ENCODE results near the gene IQSEC1.

Gene IQSEC1

GRCh38 chr3:12922306-12922705 is 150.9 kb downstream of the IQSEC1 start:
- Histone ChIP-seq H3K27ac (ENCODE audit: low read depth, low read length) (no peak overlapping the region), H3K9me2 (replicated peaks; ENCODE audit: insufficient read depth, low read length) (no peaks in the 10 kb centered on the region), H3K4me3 (ENCODE audit: insufficient read depth, low read length, poor library complexity, severe bottlenecking) (no peak overlapping the region), H3K4me2 (ENCODE audit: low read depth, low read length, poor library complexity, severe bottlenecking) (no peak overlapping the region), H3K36me3 (ENCODE audit: low read length) (no peaks in the 10 kb centered on the region), H2AFZ (ENCODE audit: low read depth, low read length, severe bottlenecking) (no peak overlapping the region), H3K27me3 (ENCODE audit: low read length) (no peaks in the 10 kb centered on the region), H3K9ac (ENCODE audit: low read length) (no peak overlapping the region), H3K79me2 (ENCODE audit: insufficient read depth, low read length) (no peaks in the 10 kb centered on the region), H4K20me1 (ENCODE audit: low read depth, low read length) (no peaks in the 10 kb centered on the region), H3F3A (ENCODE audit: insufficient read depth) (no peaks in the 10 kb centered on the region), H3K9me3 (ENCODE audit: insufficient read depth, low read length) (no peaks in the 10 kb centered on the region)
- TF ChIP-seq EZH2phosphoT487 (conservative IDR thresholded peaks at IDR 0.05; ENCODE audit: low read length) (no peak), CTCF (IDR thresholded peaks at IDR 0.05; ENCODE audit: insufficient read depth, low read length, poor library complexity, severe bottlenecking) (no peak)

GRCh38 chr3:12921736-12922135 is 151.5 kb downstream of the IQSEC1 start:
- H3K9me3 ChIP-seq (ENCODE audit: insufficient read depth, low read length), result no peaks in the 10 kb centered on the region
- no peaks in the 10 kb centered on the region for H3K79me2 ChIP-seq (ENCODE audit: insufficient read depth, low read length)
- no peaks in the 10 kb centered on the region for H4K20me1 ChIP-seq (ENCODE audit: low read depth, low read length)
- no peak overlapping the region for H3K27ac ChIP-seq (ENCODE audit: low read depth, low read length)
- H3K9ac ChIP-seq (ENCODE audit: low read length), result no peak overlapping the region
- H2AFZ ChIP-seq (ENCODE audit: low read depth, low read length, severe bottlenecking), result no peak overlapping the region
- TF ChIP-seq EZH2phosphoT487 (conservative IDR thresholded peaks at IDR 0.05; ENCODE audit: low read length), result no peak
- no peak for TF ChIP-seq CTCF (IDR thresholded peaks at IDR 0.05; ENCODE audit: insufficient read depth, low read length, poor library complexity, severe bottlenecking)
- no peaks in the 10 kb centered on the region for H3K36me3 ChIP-seq (ENCODE audit: low read length)
- no peaks in the 10 kb centered on the region for H3F3A ChIP-seq (ENCODE audit: insufficient read depth)
- no peaks in the 10 kb centered on the region for H3K9me2 ChIP-seq (replicated peaks; ENCODE audit: insufficient read depth, low read length)
- H3K27me3 ChIP-seq (ENCODE audit: low read length), result no peaks in the 10 kb centered on the region
- no peak overlapping the region for H3K4me3 ChIP-seq (ENCODE audit: insufficient read depth, low read length, poor library complexity, severe bottlenecking)
- H3K4me2 ChIP-seq (ENCODE audit: low read depth, low read length, poor library complexity, severe bottlenecking), result no peak overlapping the region

- no peak overlapping the region for H3K4me2 ChIP-seq (ENCODE audit: low read depth, low read length, poor library complexity, severe bottlenecking)
- no peak overlapping the region for H2AFZ ChIP-seq (ENCODE audit: low read depth, low read length, severe bottlenecking)
- no peak overlapping the region for H3K27ac ChIP-seq (ENCODE audit: low read depth, low read length)
- no peaks in the 10 kb centered on the region for H3K9me3 ChIP-seq (ENCODE audit: insufficient read depth, low read length)
- no peaks in the 10 kb centered on the region for H3K9me2 ChIP-seq (replicated peaks; ENCODE audit: insufficient read depth, low read length)
- H3K9ac ChIP-seq (ENCODE audit: low read length), result no peak overlapping the region
- H4K20me1 ChIP-seq (ENCODE audit: low read depth, low read length), result no peaks in the 10 kb centered on the region
- no peaks in the 10 kb centered on the region for H3F3A ChIP-seq (ENCODE audit: insufficient read depth)
- no peaks in the 10 kb centered on the region for H3K79me2 ChIP-seq (ENCODE audit: insufficient read depth, low read length)
- H3K4me3 ChIP-seq (ENCODE audit: insufficient read depth, low read length, poor library complexity, severe bottlenecking), result no peak overlapping the region
- TF ChIP-seq EZH2phosphoT487 (conservative IDR thresholded peaks at IDR 0.05; ENCODE audit: low read length) (no peak), CTCF (IDR thresholded peaks at IDR 0.05; ENCODE audit: insufficient read depth, low read length, poor library complexity, severe bottlenecking) (no peak)
- H3K36me3 ChIP-seq (ENCODE audit: low read length), result no peaks in the 10 kb centered on the region
- H3K27me3 ChIP-seq (ENCODE audit: low read length), result no peaks in the 10 kb centered on the region
Observed at GRCh38 chr3:12920967-12921366, 152.3 kb downstream of the IQSEC1 start.
